HG03354 (cell line): Measurements from ENCODE around the gene DNAH3.
"Not testable (repeated sequence)": the region's sequence is repeated elsewhere in the genome, so short reads cannot be mapped to it uniquely, and the experiment has no call there.

ENCODE experiments used
- ATAC-seq: cut with Tn5 transposase; IDR thresholded peaks from one replicate; pipeline ENCODE4 v1.9.1; 2021; ENCODE audit warnings: mild to moderate bottlenecking; ENCODE audit not compliant: unreplicated experiment, poor library complexity, severe bottlenecking

Gene DNAH3

DNA sequence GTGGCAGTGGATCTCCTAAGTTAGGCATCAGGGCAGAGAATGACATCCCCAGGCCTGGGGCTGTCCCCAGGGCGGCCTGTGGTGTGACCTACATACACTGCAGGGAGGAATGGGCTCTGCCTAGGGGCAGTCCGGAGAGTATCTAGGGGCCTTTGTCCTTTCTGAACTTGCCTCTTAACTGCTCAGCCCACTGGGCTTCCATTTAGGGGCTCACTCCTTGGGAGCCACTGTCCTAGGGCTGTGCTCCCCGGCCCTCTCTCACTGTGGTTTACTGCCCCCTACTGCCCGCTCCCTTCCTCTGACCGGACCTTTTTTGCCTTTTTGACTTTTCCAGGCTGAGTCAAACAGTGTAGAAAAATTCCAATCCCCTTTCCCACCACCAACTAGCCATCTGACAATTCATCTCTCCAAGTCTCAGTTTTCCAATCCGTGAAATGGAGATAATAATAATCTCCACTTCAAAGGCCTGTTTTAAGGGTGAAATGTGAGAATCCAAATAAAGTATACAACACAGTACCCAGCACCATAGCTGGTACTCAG, 66.8 kb downstream of the DNAH3 start:
- ATAC-seq, result peak; percentile 47

DNA sequence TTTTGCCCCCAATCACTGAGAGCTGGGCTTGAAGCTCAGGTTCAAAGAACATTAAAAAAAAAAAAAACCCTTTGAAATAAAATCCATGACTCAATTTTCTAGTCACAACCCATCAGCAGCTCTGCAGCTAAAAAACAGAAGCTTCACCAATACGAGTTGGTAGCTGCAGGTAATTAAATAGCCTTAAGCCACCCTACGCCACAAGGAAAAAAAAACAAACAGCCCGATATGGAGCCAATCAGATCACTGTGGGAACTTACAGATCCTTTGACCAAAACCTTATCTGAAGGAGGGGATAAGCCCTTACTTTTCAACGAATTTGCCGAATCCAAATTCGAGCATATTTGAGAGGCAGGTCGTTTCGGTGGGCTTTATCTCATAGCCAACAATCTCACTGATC, 69.3 kb downstream of the DNAH3 start:
- no peak for ATAC-seq

DNA sequence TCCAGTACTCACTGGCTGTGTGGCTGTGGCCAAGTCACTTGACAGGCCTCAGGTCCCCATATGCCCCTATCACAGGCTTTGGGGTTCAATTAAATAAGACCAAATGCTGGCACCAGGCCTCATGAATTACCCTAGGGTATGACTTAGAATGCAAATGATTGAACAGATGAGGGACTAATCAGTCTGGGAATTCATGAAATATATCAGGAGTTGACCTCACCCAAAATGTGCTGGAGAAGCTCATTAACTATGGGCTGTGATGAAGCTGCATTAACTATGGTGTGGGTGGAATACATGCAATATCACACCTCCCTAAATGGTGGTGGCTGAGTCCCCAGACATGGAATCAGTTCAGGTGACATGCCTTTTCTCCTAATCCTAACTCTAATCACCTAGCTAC, 72.1 kb downstream of the DNAH3 start:
- no peak for ATAC-seq

DNA sequence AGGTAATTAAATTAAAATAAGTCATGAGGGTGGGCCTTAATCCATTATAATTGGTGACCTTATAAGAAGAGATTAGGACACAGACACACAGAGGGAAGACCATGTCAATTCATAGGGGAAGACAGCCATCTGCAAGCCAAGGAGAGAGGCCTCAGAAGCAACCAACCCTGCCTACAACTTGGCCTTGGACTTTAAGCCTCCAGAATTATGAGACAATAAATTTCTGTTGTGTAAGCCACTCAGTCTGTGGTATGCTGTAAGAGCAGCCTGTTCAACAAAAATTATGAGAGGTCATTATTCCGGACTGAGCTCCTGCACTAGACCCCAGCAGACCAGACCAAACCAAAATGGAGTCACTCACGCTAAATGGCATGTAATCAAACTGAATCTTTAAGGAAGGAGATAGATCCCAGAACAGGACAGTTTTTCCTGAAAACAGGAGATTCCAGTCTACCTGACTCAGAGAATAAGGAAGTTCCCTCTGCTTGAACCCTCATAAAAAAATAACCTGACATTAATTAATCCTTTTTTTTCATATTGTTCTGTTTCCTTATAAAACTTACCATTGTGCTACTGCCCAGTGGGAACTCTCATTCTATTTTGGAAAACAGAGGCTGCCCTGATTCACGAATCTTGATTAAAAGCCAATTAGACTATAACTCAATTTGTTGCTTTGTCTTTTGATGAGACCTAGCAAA, 74.3 kb downstream of the DNAH3 start:
- no peak for ATAC-seq

DNA sequence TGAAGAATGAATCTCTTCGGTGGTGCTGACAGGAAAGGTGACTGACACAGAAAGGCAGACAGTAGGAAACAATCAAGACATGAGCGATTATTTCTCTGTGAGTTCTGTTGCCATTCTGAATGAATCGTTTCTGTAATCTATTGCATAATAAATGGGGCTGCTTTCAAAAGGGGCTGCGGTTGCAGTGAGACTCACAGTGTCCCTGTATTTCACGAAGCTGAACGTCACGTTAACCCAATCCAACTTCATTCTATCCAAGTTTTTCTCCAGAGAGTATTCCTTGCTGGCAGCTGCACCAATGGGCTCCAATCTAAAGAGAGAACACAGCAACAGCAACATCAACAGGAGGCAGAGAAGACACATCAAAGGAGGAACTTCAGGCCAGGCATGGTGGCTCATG, 75.4 kb downstream of the DNAH3 start:
- no peak for ATAC-seq

DNA sequence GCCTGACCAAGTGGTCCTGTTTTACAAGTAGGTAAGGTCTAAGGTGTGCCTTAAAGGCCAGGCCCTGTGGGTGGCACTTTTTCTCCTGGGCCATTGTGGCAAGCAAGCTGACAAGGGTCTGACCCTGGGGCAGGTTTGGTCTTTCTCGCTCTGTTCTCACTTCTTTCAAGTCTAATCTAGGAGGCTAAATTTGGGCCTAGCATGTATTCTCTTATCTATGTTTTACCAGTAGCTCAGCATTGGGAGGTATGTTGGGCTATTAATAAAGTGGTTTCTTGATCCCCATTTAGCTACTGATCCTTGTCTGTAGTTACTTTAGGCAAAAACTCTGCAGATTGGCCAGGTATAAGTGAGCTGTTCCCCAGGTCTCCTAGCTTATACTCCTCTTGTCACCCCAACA, 77.7 kb downstream of the DNAH3 start:
- no peak for ATAC-seq

DNA sequence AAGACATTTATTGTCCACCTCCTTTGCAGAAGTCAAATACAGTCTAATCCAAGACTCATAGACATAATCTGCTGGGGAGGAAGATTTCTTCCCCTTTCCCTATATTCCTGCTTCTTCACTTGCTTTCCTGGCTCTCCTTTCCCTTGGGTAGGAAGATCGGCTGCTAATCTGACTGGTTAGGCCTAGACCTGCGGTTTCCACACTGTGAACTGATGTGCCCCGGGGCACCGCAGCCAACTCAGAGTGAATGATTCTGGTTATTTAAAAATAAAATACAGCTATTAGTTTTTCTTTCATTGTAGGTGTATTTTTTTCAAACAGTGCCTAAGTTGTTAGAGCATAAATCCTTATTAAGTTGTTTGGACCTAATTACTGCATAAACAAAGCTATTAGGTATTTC, 78.9 kb downstream of the DNAH3 start:
- ATAC-seq, result no peak

DNA sequence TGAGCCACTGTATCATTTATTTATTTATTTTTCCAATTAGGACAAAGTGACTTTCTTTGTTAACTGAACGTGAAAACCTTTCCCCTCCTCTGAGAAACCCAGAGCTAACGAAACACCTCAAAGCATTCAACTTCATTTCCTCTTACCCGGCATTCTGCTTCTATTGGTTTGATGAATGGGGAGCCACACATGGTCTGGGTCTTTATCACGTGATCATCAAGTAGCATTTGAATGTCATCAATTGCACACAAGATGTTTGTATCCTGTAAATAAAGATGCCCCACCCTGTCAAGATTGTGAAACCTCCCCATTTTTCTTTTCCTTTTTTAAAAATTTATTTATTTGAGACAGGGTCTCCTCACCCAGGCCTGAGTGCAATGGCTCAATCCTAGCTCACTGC, 80.1 kb downstream of the DNAH3 start:
- ATAC-seq, result no peak

DNA sequence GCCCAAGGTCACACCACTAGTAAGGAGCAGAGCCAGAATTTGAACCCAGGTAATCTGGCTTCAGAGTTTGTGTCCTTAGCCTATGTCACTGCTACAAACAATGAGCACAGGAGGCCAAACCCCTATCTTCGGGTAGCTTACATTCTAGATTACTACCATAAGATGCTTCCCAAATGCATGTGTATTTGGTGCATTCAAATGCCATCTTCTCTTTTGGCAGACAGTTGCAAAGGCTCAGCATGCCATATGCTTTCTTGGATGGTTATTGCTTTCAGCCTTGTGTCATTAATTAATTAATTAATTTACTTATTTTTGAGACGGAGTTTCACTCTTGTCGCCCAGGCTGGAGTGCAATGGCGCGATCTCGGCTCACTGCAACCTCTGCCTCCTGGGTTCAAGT, 80.7 kb downstream of the DNAH3 start:
- ATAC-seq, result no peak

DNA sequence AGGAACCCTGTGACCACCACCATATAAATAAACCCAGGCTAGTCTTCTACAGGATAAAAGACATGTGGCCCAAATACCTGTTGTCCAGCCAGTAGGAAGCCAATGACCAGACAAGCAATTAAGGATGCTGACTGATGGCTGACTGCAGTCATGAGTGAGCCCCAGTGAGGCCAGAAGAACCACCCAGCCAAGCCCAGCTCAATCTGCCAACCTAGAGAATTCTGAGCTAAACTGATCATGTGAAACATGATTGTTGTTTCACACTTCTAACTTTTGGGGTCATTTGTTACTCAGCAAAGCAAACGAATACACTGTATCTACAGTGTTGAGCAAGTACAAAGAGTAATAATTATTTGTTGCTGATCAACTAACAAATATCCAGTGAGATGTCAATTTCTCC, 86.4 kb downstream of the DNAH3 start:
- no peak for ATAC-seq

DNA sequence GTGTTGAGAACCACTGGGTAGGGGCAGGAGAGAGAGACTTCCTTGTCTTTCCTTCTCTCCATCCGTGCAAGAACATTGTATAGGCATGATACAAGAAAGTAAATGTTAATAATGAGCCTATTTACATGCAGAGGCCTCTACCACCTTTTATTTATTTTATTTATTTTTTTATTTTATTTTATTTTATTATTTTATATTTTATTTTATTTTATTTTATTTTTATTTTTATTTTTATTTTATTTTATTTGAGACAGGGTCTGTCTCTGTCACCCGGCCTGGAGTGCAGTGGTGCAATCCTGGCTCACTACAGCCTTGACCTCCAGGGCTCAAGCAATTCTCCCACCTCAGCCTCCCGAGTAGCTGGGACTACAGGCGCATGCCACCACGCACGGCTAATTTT, 87.3 kb downstream of the DNAH3 start:
- ATAC-seq, result not testable (repeated sequence)

DNA sequence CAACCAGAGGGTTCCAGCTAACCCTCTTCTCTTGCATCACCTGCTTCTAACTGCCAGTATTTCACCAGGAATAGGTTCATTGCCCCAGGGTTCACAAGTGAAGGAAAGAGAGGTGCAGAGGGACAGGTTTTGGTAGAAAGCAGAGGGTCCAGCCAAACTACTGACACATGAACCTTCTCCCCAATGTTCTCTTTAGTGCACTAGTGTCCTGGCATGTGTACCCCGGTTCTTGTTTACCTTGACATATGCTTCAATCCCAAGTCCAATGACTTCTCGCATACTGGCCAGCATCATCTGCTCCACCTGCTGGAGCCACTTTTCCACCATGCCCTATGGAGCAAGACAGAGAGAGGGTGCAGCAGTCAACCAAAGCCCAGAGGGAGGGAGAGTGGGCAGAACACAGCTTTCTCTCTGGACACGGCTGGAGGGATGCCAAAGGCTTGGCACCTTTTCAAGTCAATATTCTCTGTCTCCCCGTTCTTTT, 90.6 kb downstream of the DNAH3 start:
- no peak for ATAC-seq

DNA sequence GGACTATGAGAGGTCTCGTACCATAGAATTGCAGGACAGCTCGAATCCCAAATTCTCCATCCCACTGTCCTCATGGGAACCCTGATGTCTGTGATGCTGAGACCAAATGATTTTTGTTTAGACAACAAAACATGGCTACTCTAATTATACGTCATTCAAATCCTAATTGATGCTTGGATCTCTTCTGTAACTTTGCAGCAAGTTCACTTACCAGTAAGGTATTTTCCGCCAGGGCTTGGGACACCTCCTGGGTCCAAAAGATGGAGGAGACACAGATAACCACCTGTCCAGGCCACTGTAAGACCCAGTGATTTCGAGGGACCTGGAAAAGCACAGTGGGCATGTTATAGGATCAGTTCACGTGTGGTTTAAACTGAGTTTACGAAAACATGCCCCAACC, 92.8 kb downstream of the DNAH3 start:
- ATAC-seq, result no peak

DNA sequence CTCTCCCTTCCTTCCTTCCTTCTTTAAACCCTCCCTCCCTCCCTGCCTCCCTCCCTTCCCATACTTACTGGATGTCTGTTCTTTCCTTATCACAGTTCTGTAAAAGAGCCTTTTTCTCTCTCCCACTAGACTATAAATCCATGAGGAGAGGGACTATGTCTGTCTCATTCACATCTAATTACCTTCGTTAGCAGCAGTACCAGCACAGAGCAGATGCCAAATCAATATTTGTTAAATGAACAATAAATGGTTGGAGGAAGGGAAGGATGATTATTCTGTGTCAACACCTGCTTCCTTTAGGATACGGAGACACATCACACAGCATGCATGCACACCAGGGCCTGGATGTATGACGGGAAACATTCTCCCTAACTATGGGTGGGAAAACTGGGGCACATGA, 94.2 kb downstream of the DNAH3 start:
- ATAC-seq, result no peak

DNA sequence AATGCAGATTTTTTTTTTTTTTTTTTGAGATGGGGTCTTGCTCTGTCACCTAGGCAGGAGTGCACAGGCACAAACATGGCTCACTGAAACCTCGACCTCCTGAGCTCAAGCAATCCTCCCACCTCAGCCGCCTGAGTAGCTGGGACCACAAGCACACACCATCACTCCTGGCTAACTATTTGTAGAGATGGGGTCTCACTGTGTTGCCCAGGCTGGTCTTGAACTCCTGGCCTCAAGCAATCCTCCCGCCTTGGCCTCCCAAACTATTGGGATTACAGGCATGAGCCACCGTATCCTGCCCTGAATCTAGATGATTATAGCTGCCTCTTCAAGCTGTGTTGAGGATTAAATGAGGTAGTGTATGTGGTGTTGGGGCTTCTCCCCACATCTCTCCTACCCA, 94.9 kb downstream of the DNAH3 start:
- not testable (repeated sequence) for ATAC-seq

DNA sequence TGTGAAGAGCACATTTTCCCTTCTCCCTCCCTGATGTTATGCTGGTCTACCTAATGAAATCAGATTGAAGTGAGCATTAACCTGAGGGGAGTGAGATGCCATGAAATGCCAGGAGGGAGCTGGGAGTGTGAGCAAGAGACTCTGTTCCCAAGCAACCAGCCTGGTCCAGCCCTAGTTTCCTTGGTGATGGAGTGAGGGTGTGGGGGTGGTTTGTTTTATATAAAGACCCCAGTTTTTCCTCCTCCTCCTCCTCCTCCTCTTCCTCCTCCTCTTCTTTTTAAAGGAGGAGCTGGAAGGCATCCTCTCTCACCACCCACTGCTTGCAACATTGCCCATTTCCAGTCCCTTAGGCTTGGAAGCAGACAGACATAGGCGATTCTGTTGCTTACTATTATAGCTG, 97.1 kb downstream of the DNAH3 start:
- ATAC-seq, result no peak

DNA sequence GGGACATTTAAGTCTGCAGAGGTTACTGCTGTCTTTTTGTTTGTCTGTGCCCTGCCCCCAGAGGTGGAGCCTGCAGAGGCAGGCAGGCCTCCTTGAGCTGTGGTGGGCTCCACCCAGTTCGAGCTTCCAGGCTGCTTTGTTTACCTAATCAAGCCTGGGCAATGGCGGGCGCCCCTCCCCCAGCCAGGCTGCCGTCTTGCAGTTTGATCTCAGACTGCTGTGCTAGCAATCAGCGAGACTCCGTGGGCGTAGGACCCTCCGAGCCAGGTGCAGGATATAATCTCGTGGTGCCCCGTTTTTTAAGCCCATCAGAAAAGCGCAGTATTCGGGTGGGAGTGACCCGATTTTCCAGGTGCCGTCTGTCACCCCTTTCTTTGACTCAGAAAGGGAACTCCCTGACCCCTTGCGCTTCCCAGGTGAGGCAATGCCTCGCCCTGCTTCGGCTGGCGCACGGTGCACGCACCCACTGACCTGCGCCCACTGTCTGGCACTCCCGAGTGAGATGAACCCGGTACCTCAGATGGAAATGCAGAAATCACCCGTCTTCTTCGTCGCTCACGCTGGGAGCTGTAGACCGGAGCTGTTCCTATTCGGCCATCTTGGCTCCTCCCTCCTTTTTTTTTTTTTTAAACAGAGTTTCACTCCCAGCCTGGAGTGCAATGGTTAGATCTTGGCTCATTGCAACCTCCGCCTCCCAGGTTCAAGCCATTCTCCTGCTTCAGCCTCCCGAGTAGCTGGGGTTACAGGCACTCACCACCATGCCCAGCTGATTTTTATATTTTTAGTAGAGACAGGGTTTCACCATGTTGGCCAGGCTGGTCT, 102.3 kb downstream of the DNAH3 start:
- not testable (repeated sequence) for ATAC-seq

DNA sequence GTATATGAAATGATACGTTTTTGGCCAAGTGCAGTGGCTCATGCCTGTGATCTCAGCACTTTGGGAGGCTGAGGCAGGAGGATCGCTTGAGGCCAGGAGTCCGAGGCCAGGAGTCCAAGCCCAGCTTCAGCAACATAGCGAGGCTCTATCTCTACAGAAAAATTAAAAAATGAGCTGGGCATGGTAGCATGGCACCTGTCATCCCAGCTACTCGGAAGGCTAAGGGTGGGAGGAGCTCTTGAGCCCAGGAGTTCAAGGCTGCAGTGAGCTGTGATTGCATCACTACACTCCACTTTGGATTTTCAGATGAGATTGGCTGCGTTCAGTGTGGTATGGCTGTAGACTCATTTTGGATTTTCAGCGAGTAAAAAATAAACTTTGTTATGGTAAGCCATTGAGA, 112.4 kb downstream of the DNAH3 start:
- ATAC-seq, result no peak

DNA sequence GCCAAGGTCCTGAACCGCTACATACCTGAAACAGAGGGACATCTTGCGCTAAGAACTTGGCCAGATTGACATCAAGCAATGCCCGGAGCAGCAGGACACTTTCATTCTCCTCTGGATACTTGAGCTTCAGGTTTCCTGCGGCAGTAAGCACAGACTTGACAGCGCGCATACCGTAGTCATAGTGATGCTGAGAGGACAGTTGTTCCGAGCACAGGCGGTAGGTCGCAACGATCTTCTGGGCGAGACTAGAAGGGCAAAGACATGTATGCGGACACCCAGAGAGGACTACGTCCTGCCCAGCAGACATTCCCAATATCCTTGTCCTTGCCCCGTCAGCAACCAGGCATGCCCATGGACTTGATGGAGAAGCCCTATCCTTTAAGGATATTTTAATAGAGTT, 112.9 kb downstream of the DNAH3 start:
- no peak for ATAC-seq

DNA sequence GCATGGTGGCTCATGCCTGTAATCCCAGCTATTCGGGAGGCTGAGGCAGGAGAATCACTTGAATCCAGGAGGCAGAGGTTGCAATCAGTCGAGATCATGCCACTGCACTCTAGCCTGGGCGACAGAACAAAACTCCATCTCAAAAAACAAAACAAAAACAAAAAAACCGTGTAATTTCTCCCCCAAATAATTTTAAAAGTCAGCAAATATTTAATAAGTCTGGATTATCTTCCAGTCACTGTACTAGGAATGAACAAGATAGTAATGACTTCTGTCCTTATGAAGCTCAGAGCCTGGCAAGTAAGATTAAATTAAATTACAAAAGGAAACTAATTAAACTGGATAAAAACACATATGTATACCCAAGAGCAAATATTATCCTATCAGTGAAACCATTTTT, 113.5 kb downstream of the DNAH3 start:
- no peak for ATAC-seq

DNA sequence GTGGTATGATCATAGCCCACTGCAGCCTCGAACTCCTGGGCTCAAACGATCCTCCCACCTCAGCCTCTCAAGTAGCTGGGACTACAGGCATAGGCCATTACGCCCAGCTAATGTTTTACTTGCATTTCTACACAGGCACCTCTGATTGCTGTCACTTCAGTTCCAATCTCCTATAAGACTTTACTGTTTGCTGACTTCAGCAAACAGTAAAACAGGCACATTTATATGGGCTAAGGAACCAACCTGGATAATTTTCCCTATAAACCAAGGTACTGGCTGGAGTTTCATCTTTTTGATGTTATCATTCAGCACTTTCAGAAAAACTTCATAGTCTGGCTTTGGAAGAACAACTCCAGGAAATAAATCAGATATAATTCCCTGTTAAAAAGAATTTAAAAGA, 114.2 kb downstream of the DNAH3 start:
- ATAC-seq, result no peak
